HepG2 (cell line): ENCODE results near the gene ESPN. TPM values are rescaled to one million over a fixed set of nuclear protein-coding genes. Genes with fewer than 3 reads are reported as not detected.

ENCODE experiments used
- AKAP8 ChIP-seq: sonication (generic); formaldehyde crosslinking; IDR thresholded peaks from 2 replicates; pipeline ENCODE4 v1.5.1; 2020; ENCODE audit warnings: mild to moderate bottlenecking, missing genetic modification reagents
- BCL6 ChIP-seq: IDR thresholded peaks from 2 replicates; pipeline ENCODE4 v1.6.1; 2016; ENCODE audit warnings: missing genetic modification reagents, missing compliant biosample characterization
- FOXO1 ChIP-seq: sonication (generic); formaldehyde crosslinking; IDR thresholded peaks from 2 replicates; pipeline ENCODE4 v1.4.0; 2020; ENCODE audit warnings: missing genetic modification reagents
- POGZ ChIP-seq: sonication (generic); formaldehyde crosslinking; IDR thresholded peaks from 2 replicates; pipeline ENCODE4 v1.4.0; 2020; ENCODE audit warnings: mild to moderate bottlenecking, missing genetic modification reagents
- RFXAP ChIP-seq: sonication (generic); formaldehyde crosslinking; IDR thresholded peaks from 2 replicates; pipeline ENCODE4 v1.4.0; 2020; ENCODE audit warnings: missing genetic modification reagents, borderline replicate concordance
- ZMYM4 ChIP-seq: sonication (generic); formaldehyde crosslinking; IDR thresholded peaks from 2 replicates; pipeline ENCODE4 v1.8.1; 2023; ENCODE audit warnings: mild to moderate bottlenecking, missing genetic modification reagents
- ZNF816 ChIP-seq: sonication (generic); formaldehyde crosslinking; IDR thresholded peaks from 2 replicates; pipeline ENCODE4 v1.8.0; 2022; ENCODE audit warnings: missing genetic modification reagents, mild to moderate bottlenecking, borderline replicate concordance
- polyA plus RNA-seq, 8 experiments: library from polyadenylated mRNA; depleted of rRNA in 3 of 8; stranded (reverse) in 7 of 8; unstranded in 1 of 8; fragments of >200 nt; fragmentation: Illumina TruSeq in 4 of 8; extraction: Trizol in 4 of 8; gene quantifications; 2 replicates each; pipeline versions ENCODE4 v1.2.1 to v1.2.3, GENCODE V29; 2011 to 2016; ENCODE audit warnings: low read depth in 4 of 8, missing spikeins in 1 of 8, mixed read lengths in 1 of 8; ENCODE audit not compliant: insufficient read depth in 1 of 8
- total RNA-seq, 5 experiments: library from RNA; depleted of rRNA; stranded (reverse); fragments of >200 nt; fragmentation: Illumina TruSeq; extraction: Trizol; gene quantifications; 2 replicates each; pipeline ENCODE4 v1.2.3, GENCODE V29; 2016; ENCODE audit warnings: low read depth in 1 of 5
- TF ChIP-seq, protein P1 (sequence below): sonication (generic); formaldehyde crosslinking; IDR thresholded peaks from 2 replicates; pipeline ENCODE4 v1.4.0; 2020; ENCODE audit warnings: missing genetic modification reagents
- TF ChIP-seq, protein P2 (sequence below): conservative IDR thresholded peaks from 2 replicates; pipeline ENCODE4 v1.6.1; 2018; ENCODE audit warnings: missing genetic modification reagents
- TF ChIP-seq, protein P3 (sequence below): sonication (generic); formaldehyde crosslinking; IDR thresholded peaks from 2 replicates; pipeline ENCODE4 v1.9.0; 2021; ENCODE audit warnings: missing genetic modification reagents, borderline replicate concordance
- TF ChIP-seq, protein P4 (sequence below): sonication (generic); formaldehyde crosslinking; IDR thresholded peaks from 2 replicates; pipeline ENCODE4 v1.4.0; 2020; ENCODE audit warnings: missing genetic modification reagents
- TF ChIP-seq, protein P5 (sequence below): sonication (generic); formaldehyde crosslinking; IDR thresholded peaks from 2 replicates; pipeline ENCODE4 v1.5.1; 2020; ENCODE audit warnings: mild to moderate bottlenecking, missing genetic modification reagents, moderate library complexity

The ESPN gene
- total and polyA plus RNA-seq, 2 of the 13 experiments (the other 11 are each of a cell fraction or from before 2014, with no cell fraction given), result 48.6 to 54.2 TPM

DNA sequence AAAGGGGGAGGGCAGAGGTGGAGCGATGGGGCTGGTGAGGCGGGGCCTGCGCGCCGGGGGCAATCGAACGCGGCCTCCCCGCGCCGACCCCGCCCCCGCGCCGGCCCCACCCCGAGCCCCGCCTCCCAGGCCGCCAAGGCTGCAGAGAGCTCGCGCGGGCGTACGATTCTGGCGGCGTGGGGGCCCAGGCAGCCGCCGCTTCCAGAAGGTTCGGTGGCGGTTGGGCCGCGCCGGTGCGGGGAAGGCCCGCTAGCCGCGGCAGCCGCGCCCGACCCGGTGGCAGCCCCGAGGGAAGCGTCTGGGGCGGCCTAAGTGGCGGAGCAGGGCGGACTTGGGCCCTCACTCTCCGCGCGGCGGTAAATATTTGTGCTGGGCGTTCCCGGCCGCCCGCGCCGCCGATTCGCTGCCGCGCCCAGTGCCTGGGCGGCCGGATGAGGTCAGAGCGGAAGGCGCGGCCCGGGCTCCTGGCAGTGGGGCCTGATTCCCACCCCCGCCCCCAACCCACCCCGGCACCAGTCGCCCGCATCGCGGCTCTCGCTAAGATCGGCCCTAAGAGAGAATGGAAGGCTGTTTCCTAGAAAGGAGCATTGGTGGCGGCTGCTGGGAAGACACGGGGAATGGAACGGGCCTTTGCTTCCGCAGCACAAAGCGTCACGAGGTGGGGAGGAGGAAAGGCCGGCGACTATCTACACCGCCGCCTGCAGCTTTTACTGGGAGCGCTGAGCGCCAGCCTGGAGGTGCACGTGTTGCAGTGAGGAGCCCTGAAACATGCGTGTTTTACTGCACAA is 31.0 kb upstream of the ESPN start, which contains the start of gene ACOT7 (continued):
- TF ChIP-seq, protein P1, sequence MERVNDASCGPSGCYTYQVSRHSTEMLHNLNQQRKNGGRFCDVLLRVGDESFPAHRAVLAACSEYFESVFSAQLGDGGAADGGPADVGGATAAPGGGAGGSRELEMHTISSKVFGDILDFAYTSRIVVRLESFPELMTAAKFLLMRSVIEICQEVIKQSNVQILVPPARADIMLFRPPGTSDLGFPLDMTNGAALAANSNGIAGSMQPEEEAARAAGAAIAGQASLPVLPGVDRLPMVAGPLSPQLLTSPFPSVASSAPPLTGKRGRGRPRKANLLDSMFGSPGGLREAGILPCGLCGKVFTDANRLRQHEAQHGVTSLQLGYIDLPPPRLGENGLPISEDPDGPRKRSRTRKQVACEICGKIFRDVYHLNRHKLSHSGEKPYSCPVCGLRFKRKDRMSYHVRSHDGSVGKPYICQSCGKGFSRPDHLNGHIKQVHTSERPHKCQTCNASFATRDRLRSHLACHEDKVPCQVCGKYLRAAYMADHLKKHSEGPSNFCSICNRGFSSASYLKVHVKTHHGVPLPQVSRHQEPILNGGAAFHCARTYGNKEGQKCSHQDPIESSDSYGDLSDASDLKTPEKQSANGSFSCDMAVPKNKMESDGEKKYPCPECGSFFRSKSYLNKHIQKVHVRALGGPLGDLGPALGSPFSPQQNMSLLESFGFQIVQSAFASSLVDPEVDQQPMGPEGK (CRISPR knock-in tag), result peak; percentile 28; the same call in 1 of the 2 replicates
- TF ChIP-seq RFXAP, result 0 out of 2 replicates have a peak, but pooled peaks have one; percentile 27
- peak; percentile 58 for TF ChIP-seq BCL6
- TF ChIP-seq, protein P2, sequence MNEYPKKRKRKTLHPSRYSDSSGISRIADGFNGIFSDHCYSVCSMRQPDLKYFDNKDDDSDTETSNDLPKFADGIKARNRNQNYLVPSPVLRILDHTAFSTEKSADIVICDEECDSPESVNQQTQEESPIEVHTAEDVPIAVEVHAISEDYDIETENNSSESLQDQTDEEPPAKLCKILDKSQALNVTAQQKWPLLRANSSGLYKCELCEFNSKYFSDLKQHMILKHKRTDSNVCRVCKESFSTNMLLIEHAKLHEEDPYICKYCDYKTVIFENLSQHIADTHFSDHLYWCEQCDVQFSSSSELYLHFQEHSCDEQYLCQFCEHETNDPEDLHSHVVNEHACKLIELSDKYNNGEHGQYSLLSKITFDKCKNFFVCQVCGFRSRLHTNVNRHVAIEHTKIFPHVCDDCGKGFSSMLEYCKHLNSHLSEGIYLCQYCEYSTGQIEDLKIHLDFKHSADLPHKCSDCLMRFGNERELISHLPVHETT (CRISPR knock-in tag), result peak; percentile 65; the same call in 1 of the 2 replicates
- no peak for TF ChIP-seq POGZ (CRISPR knock-in tag)
- TF ChIP-seq ZMYM4 (CRISPR knock-in tag), result peak; percentile 25; the same call in 1 of the 2 replicates
- TF ChIP-seq, protein P3, sequence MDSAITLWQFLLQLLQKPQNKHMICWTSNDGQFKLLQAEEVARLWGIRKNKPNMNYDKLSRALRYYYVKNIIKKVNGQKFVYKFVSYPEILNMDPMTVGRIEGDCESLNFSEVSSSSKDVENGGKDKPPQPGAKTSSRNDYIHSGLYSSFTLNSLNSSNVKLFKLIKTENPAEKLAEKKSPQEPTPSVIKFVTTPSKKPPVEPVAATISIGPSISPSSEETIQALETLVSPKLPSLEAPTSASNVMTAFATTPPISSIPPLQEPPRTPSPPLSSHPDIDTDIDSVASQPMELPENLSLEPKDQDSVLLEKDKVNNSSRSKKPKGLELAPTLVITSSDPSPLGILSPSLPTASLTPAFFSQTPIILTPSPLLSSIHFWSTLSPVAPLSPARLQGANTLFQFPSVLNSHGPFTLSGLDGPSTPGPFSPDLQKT, result no peak
- TF ChIP-seq ZNF816, result no peak
- TF ChIP-seq FOXO1, result peak; percentile 39
- TF ChIP-seq, protein P4, sequence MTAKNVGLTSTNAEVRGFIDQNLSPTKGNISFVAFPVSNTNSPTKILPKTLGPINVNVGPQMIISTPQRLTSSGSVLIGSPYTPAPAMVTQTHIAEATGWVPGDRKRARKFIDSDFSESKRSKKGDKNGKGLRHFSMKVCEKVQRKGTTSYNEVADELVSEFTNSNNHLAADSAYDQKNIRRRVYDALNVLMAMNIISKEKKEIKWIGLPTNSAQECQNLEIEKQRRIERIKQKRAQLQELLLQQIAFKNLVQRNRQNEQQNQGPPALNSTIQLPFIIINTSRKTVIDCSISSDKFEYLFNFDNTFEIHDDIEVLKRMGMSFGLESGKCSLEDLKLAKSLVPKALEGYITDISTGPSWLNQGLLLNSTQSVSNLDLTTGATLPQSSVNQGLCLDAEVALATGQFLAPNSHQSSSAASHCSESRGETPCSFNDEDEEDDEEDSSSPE (CRISPR knock-in tag), result no peak; the same call in 1 of the 2 replicates
- TF ChIP-seq, protein P5, sequence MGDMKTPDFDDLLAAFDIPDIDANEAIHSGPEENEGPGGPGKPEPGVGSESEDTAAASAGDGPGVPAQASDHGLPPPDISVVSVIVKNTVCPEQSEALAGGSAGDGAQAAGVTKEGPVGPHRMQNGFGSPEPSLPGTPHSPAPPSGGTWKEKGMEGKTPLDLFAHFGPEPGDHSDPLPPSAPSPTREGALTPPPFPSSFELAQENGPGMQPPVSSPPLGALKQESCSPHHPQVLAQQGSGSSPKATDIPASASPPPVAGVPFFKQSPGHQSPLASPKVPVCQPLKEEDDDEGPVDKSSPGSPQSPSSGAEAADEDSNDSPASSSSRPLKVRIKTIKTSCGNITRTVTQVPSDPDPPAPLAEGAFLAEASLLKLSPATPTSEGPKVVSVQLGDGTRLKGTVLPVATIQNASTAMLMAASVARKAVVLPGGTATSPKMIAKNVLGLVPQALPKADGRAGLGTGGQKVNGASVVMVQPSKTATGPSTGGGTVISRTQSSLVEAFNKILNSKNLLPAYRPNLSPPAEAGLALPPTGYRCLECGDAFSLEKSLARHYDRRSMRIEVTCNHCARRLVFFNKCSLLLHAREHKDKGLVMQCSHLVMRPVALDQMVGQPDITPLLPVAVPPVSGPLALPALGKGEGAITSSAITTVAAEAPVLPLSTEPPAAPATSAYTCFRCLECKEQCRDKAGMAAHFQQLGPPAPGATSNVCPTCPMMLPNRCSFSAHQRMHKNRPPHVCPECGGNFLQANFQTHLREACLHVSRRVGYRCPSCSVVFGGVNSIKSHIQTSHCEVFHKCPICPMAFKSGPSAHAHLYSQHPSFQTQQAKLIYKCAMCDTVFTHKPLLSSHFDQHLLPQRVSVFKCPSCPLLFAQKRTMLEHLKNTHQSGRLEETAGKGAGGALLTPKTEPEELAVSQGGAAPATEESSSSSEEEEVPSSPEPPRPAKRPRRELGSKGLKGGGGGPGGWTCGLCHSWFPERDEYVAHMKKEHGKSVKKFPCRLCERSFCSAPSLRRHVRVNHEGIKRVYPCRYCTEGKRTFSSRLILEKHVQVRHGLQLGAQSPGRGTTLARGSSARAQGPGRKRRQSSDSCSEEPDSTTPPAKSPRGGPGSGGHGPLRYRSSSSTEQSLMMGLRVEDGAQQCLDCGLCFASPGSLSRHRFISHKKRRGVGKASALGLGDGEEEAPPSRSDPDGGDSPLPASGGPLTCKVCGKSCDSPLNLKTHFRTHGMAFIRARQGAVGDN (CRISPR knock-in tag), result peak; percentile 86
- TF ChIP-seq AKAP8, result no peak
